Neuronal stem cell (in vitro differentiated cells): ENCODE measurements around the gene NKAPL.
A peak's percentile ranks its signal among the peaks of the same experiment; 100 is the strongest.

Experiments used
- DNase-seq: peaks from one replicate; pipeline ENCODE4 v3.0.0-alpha.2; 2013; ENCODE audit warnings: low spot score
- H2AFZ ChIP-seq: one replicate; pipeline ENCODE4 v1.6.1; 2013; ENCODE audit warnings: mild to moderate bottlenecking, low read length, inconsistent platforms
- H2AK5ac ChIP-seq: 2 replicates; pipeline ENCODE4 v1.6.1; 2013; ENCODE audit warnings: low read depth, mild to moderate bottlenecking, inconsistent platforms, low read length, moderate library complexity, mixed read lengths
- H2BK120ac ChIP-seq: 2 replicates; pipeline ENCODE4 v1.6.1; 2013; ENCODE audit warnings: low read depth, mild to moderate bottlenecking, inconsistent platforms, low read length, moderate library complexity, mixed read lengths
- H2BK12ac ChIP-seq: one replicate; pipeline ENCODE4 v1.6.1; 2013; ENCODE audit warnings: low read length, inconsistent platforms
- H2BK15ac ChIP-seq: 2 replicates; pipeline ENCODE4 v1.6.1; 2013; ENCODE audit warnings: mild to moderate bottlenecking, low read length, inconsistent platforms, mixed read lengths
- H2BK5ac ChIP-seq: one replicate; pipeline ENCODE4 v1.6.1; 2013; ENCODE audit warnings: inconsistent platforms, mild to moderate bottlenecking, low read length, moderate library complexity
- H3K14ac ChIP-seq: one replicate; pipeline ENCODE4 v1.6.1; 2013; ENCODE audit warnings: low read length, inconsistent platforms
- H3K18ac ChIP-seq: 2 replicates; pipeline ENCODE4 v1.6.1; 2013; ENCODE audit warnings: low read length, inconsistent platforms
- H3K23ac ChIP-seq: 2 replicates; pipeline ENCODE4 v1.6.1; 2013; ENCODE audit warnings: low read depth, mild to moderate bottlenecking, mixed read lengths, low read length, inconsistent platforms; ENCODE audit not compliant: poor library complexity
- H3K27ac ChIP-seq: replicated peaks from 3 replicates; pipeline ENCODE4 v1.5.1; 2013; ENCODE audit warnings: low read length, inconsistent platforms
- H3K27me3 ChIP-seq, 3 experiments: 2 replicates each; pipeline ENCODE4 v1.6.1; 2013; ENCODE audit warnings: low read length in 3 of 3, mild to moderate bottlenecking in 2 of 3, inconsistent platforms in 1 of 3, low read depth in 1 of 3, mixed read lengths in 1 of 3, moderate library complexity in 1 of 3; ENCODE audit not compliant: control insufficient read depth in 3 of 3, insufficient read depth in 3 of 3
- H3K36me3 ChIP-seq, 2 donors: replicated peaks in 1 of 2; 2 replicates each; pipeline ENCODE4 v1.6.1; 2013; ENCODE audit warnings: low read length in 2 of 2; ENCODE audit not compliant: control insufficient read depth in 2 of 2, insufficient read depth in 2 of 2
- H3K4ac ChIP-seq: 2 replicates; pipeline ENCODE4 v1.6.1; 2013; ENCODE audit warnings: inconsistent platforms, mild to moderate bottlenecking, low read length, moderate library complexity
- H3K4me1 ChIP-seq, 2 donors: 1 replicate in 1 of 2; 2 replicates in 1 of 2; pipeline ENCODE4 v1.6.1; 2013; ENCODE audit warnings: low read length in 2 of 2, low read depth in 1 of 2; ENCODE audit not compliant: control insufficient read depth in 2 of 2, insufficient read depth in 1 of 2
- H3K4me2 ChIP-seq: one replicate; pipeline ENCODE4 v1.6.1; 2013; ENCODE audit warnings: mild to moderate bottlenecking, low read length, inconsistent platforms; ENCODE audit not compliant: insufficient read depth, poor library complexity, severe bottlenecking
- H3K4me3 ChIP-seq, 2 donors: 2 replicates each; pipeline ENCODE4 v1.5.1; 2013; ENCODE audit warnings: low read length in 2 of 2, mild to moderate bottlenecking in 2 of 2, inconsistent platforms in 1 of 2, moderate library complexity in 1 of 2
- H3K79me1 ChIP-seq: one replicate; pipeline ENCODE4 v1.6.1; 2013; ENCODE audit warnings: low read depth, mild to moderate bottlenecking, inconsistent platforms, low read length, moderate library complexity
- H3K9ac ChIP-seq: one replicate; pipeline ENCODE4 v1.6.1; 2013; ENCODE audit warnings: mild to moderate bottlenecking, low read depth, low read length, inconsistent platforms; ENCODE audit not compliant: poor library complexity
- H3K9me3 ChIP-seq, 2 donors: replicated peaks in 1 of 2; 2 replicates each; pipeline versions ENCODE3 to v1.6.1; 2013; ENCODE audit warnings: low read length in 2 of 2, mild to moderate bottlenecking in 2 of 2, inconsistent platforms in 1 of 2, low read depth in 1 of 2, mixed read lengths in 1 of 2, moderate library complexity in 1 of 2; ENCODE audit not compliant: control insufficient read depth in 2 of 2, insufficient read depth in 1 of 2
- H4K8ac ChIP-seq: one replicate; pipeline ENCODE4 v1.6.1; 2013; ENCODE audit warnings: low read depth, mild to moderate bottlenecking, inconsistent platforms, low read length, moderate library complexity
- H4K91ac ChIP-seq: one replicate; pipeline ENCODE4 v1.6.1; 2013; ENCODE audit warnings: low read length, low read depth, mild to moderate bottlenecking, inconsistent platforms; ENCODE audit not compliant: poor library complexity
- WGBS, 2 donors: extraction: QIAGEN DNeasy Blood & Tissue Kit; methylation state at CpG; one replicate each; pipeline ENCODE4 v1.1.7; 2013; ENCODE audit warnings: missing lambda C conversion rate in 2 of 2, mixed read lengths in 1 of 2; ENCODE audit not compliant: insufficient read length in 2 of 2, insufficient replicate concordance in 1 of 2; ENCODE audit errors: extremely low coverage in 2 of 2; 5-methylcytosine and 5-hydroxymethylcytosine counted together

The NKAPL gene

GRCh38 chr6:28266563-28266961 lies 7.5 kb downstream of the NKAPL start:
- DNase-seq = no peak
- Histone ChIP-seq H3K14ac (no peak overlapping the region), H3K27me3 (peaks cover 0 to 10% (median 0%) of the 10 kb centered on the region in 3 experiments), H2BK12ac (no peak overlapping the region), H3K4me2 (peak overlapping the region; percentile 56), H4K8ac (no peak overlapping the region), H3K4me1 (peaks cover 0 to 2% of the 10 kb centered on the region in 2 donors), H3K9ac (no peak overlapping the region), H3K18ac (no peak overlapping the region), H3K23ac (no peak overlapping the region), H3K36me3 (peaks cover 0 to 4% of the 10 kb centered on the region in 2 donors), H3K27ac (no peak overlapping the region), H2BK120ac (no peak overlapping the region), H3K4ac (no peak overlapping the region), H2BK15ac (no peak overlapping the region), H3K79me1 (no peaks in the 10 kb centered on the region), H4K91ac (no peak overlapping the region), H2BK5ac (no peak overlapping the region), H3K9me3 (no peaks in the 10 kb centered on the region), H3K4me3 (peak overlapping the region in 1 of 2 donors; percentile 70), H2AFZ (peak overlapping the region; percentile 95), H2AK5ac (no peak overlapping the region)
- no CpG with 5 or more reads among the region's 5 CpGs for WGBS, 2 donors

GRCh38 chr6:28266962-28267694 lies 8.0 kb downstream of the NKAPL start, which contains the start of gene ZSCAN26:
TSS of gene ZSCAN26 (plus strand) at chr6:28267143. CDS start at chr6:28271920, 4,777 bp downstream.
- DNase-seq = peak; percentile 87
- Histone ChIP-seq H3K4me2 (peak within 1 kb of the TSS; percentile 56), H2AK5ac (no peak within 1 kb of the TSS), H3K27me3 (peaks cover 0 to 10% (median 0%) of the 10 kb centered on the region in 3 experiments), H3K23ac (peak within 1 kb of the TSS; percentile 62), H2BK120ac (no peak within 1 kb of the TSS), H4K91ac (no peak within 1 kb of the TSS), H3K4me3 (peak within 1 kb of the TSS; percentile 70 to 90), H2BK12ac (no peak within 1 kb of the TSS), H2AFZ (peak within 1 kb of the TSS; percentile 95), H2BK5ac (no peak within 1 kb of the TSS), H3K4me1 (peaks cover 0 to 2% of the 10 kb centered on the region in 2 donors), H2BK15ac (no peak within 1 kb of the TSS), H3K36me3 (peaks cover 4 to 9% of the 10 kb centered on the region in 2 donors), H3K79me1 (no peaks in the 10 kb centered on the region), H3K4ac (no peak within 1 kb of the TSS), H3K27ac (peak within 1 kb of the TSS; percentile 86), H3K9me3 (no peaks in the 10 kb centered on the region), H4K8ac (no peak within 1 kb of the TSS), H3K18ac (peak within 1 kb of the TSS; percentile 96), H3K9ac (peak within 1 kb of the TSS; percentile 92), H3K14ac (no peak within 1 kb of the TSS)
- no CpG with 5 or more reads among the region's 32 CpGs for WGBS, 2 donors

GRCh38 chr6:28267695-28268059 lies 8.6 kb downstream of the NKAPL start:
- Histone ChIP-seq H2AFZ (peak overlapping the region; percentile 95), H3K36me3 (peaks cover 6 to 15% of the 10 kb centered on the region in 2 donors), H3K4ac (no peak overlapping the region), H3K9ac (no peak overlapping the region), H3K14ac (no peak overlapping the region), H3K9me3 (no peaks in the 10 kb centered on the region), H4K91ac (no peak overlapping the region), H3K4me2 (peak overlapping the region; percentile 56), H2AK5ac (no peak overlapping the region), H2BK5ac (no peak overlapping the region), H3K27me3 (peaks cover 0 to 7% (median 0%) of the 10 kb centered on the region in 3 experiments), H2BK15ac (no peak overlapping the region), H2BK120ac (no peak overlapping the region), H3K79me1 (no peaks in the 10 kb centered on the region), H3K27ac (no peak overlapping the region), H3K4me3 (peak overlapping the region; percentile 70 to 90), H2BK12ac (no peak overlapping the region), H3K18ac (no peak overlapping the region), H3K23ac (no peak overlapping the region), H4K8ac (no peak overlapping the region), H3K4me1 (peaks cover 0 to 2% of the 10 kb centered on the region in 2 donors)
- no peak for DNase-seq
- 100% methylated on average over 1 of the region's 1 CpG; no CpG with 5 or more reads in 1 of the 2 donors for WGBS, 2 donors

GRCh38 chr6:28269492-28269891 lies 10.4 kb downstream of the NKAPL start:
- H2BK15ac ChIP-seq = no peak overlapping the region
- no peak overlapping the region for H3K18ac ChIP-seq
- no peak overlapping the region for H2AK5ac ChIP-seq
- no peak overlapping the region for H3K27ac ChIP-seq
- H3K23ac ChIP-seq = no peak overlapping the region
- no peak for DNase-seq
- H2BK5ac ChIP-seq = no peak overlapping the region
- H3K9me3 ChIP-seq = no peaks in the 10 kb centered on the region
- no peak overlapping the region for H3K14ac ChIP-seq
- no peak overlapping the region for H4K91ac ChIP-seq
- no peak overlapping the region for H4K8ac ChIP-seq
- peaks cover 0 to 2% of the 10 kb centered on the region in 2 donors for H3K4me1 ChIP-seq
- no peak overlapping the region for H3K4me2 ChIP-seq
- H3K4me3 ChIP-seq = no peak overlapping the region
- H3K4ac ChIP-seq = no peak overlapping the region
- H3K9ac ChIP-seq = no peak overlapping the region
- no peak overlapping the region for H2AFZ ChIP-seq
- no peak overlapping the region for H2BK120ac ChIP-seq
- no peaks in the 10 kb centered on the region for H3K79me1 ChIP-seq
- peaks cover 9 to 33% of the 10 kb centered on the region in 2 donors for H3K36me3 ChIP-seq
- no peaks in the 10 kb centered on the region for H3K27me3 ChIP-seq
- no peak overlapping the region for H2BK12ac ChIP-seq
